BE2C (cell line): Measurements from ENCODE around the gene SND1.

Experiments
- DNase-seq: peaks from one replicate; pipeline ENCODE4 v3.0.0-alpha.2; 2020
- H3K27me3 ChIP-seq: fragments of 250-450 bp; sonication (Bioruptor Pico); 2 replicates; pipeline ENCODE4 v1.5.1; 2020; ENCODE audit warnings: mild to moderate bottlenecking
- H3K36me3 ChIP-seq: fragments of 250-450 bp; sonication (Bioruptor Pico); 2 replicates; pipeline ENCODE4 v1.5.1; 2020; ENCODE audit warnings: mild to moderate bottlenecking
- H3K4me1 ChIP-seq: fragments of 250-450 bp; sonication (Bioruptor Pico); 2 replicates; pipeline ENCODE4 v1.5.1; 2020
- H3K4me3 ChIP-seq: 2 replicates; pipeline ENCODE4 v1.5.1; 2011; ENCODE audit warnings: low read depth, low read length
- H3K9me3 ChIP-seq: fragments of 250-450 bp; sonication (Bioruptor Pico); 2 replicates; pipeline ENCODE4 v1.5.1; 2020
- CTCF ChIP-seq: IDR thresholded peaks from 2 replicates; pipeline ENCODE4 v1.5.1; 2012; ENCODE audit warnings: mild to moderate bottlenecking, low read depth, low read length

Gene SND1

GRCh38 chr7:127817466-127817865 lies 165.5 kb downstream of the SND1 start:
- Histone ChIP-seq H3K4me1 (0 out of 2 replicates have a peak, but pooled peaks cover 5% of the 10 kb centered on the region), H3K9me3 (no peaks in the 10 kb centered on the region), H3K27me3 (no peaks in the 10 kb centered on the region), H3K36me3 (no peaks in the 10 kb centered on the region), H3K4me3 (no peak overlapping the region)
- DNase-seq, result no peak
- no peak for TF ChIP-seq CTCF

GRCh38 chr7:127818306-127818705 lies 166.3 kb downstream of the SND1 start:
- no peaks in the 10 kb centered on the region for H3K9me3 ChIP-seq
- H3K4me1 ChIP-seq, result 0 out of 2 replicates have a peak, but pooled peaks cover 5% of the 10 kb centered on the region
- TF ChIP-seq CTCF, result no peak
- no peak overlapping the region for H3K4me3 ChIP-seq
- no peaks in the 10 kb centered on the region for H3K36me3 ChIP-seq
- H3K27me3 ChIP-seq, result no peaks in the 10 kb centered on the region
- no peak for DNase-seq

GRCh38 chr7:127819975-127820731 lies 168.2 kb downstream of the SND1 start:
- Histone ChIP-seq H3K36me3 (no peaks in the 10 kb centered on the region), H3K4me1 (0 out of 2 replicates have a peak, but pooled peaks cover 5% of the 10 kb centered on the region), H3K4me3 (no peak overlapping the region), H3K9me3 (no peaks in the 10 kb centered on the region), H3K27me3 (no peaks in the 10 kb centered on the region)
- DNase-seq, result no peak
- TF ChIP-seq CTCF, result no peak

- DNase-seq, result no peak
- H3K36me3 ChIP-seq, result no peaks in the 10 kb centered on the region
- no peak overlapping the region for H3K4me3 ChIP-seq
- no peaks in the 10 kb centered on the region for H3K27me3 ChIP-seq
- TF ChIP-seq CTCF, result no peak
- H3K4me1 ChIP-seq, result 0 out of 2 replicates have a peak, but pooled peaks cover 5% of the 10 kb centered on the region
- no peaks in the 10 kb centered on the region for H3K9me3 ChIP-seq
Measured at GRCh38 chr7:127820732-127821085, 168.7 kb downstream of the SND1 start.

- no peaks in the 10 kb centered on the region for H3K9me3 ChIP-seq
- no peak overlapping the region for H3K4me3 ChIP-seq
- TF ChIP-seq CTCF, result no peak
- 0 out of 2 replicates have a peak, but pooled peaks cover 5% of the 10 kb centered on the region for H3K4me1 ChIP-seq
- no peaks in the 10 kb centered on the region for H3K27me3 ChIP-seq
- no peaks in the 10 kb centered on the region for H3K36me3 ChIP-seq
- DNase-seq, result no peak
Measured at GRCh38 chr7:127821146-127821545, 169.2 kb downstream of the SND1 start.

- no peak for TF ChIP-seq CTCF
- H3K4me1 ChIP-seq, result 0 out of 2 replicates have a peak, but pooled peaks cover 5% of the 10 kb centered on the region
- H3K9me3 ChIP-seq, result no peaks in the 10 kb centered on the region
- H3K27me3 ChIP-seq, result no peaks in the 10 kb centered on the region
- H3K4me3 ChIP-seq, result no peak overlapping the region
- no peak for DNase-seq
- no peaks in the 10 kb centered on the region for H3K36me3 ChIP-seq
Measured at GRCh38 chr7:127822822-127823508, 171.0 kb downstream of the SND1 start.
